B cell (primary cell): ENCODE data around the gene SLC39A3.

Experiments used
- CTCF ChIP-seq: fragments of 200-600 bp; IDR thresholded peaks from one replicate; pipeline ENCODE4 v1.8.0; 2022; ENCODE audit warnings: antibody characterized with exemption, mild to moderate bottlenecking
- EZH2 ChIP-seq: IDR thresholded peaks from 2 replicates; pipeline ENCODE4 v1.6.1; 2012; ENCODE audit warnings: borderline replicate concordance, low read depth, mild to moderate bottlenecking, moderate library complexity, low read length; ENCODE audit not compliant: insufficient read depth, poor library complexity, severe bottlenecking

GRCh38 chr19:2685204-2685704 is 54.6 kb downstream of the SLC39A3 start:
- TF ChIP-seq CTCF = no peak
- TF ChIP-seq EZH2 = no peak
